Middle frontal gyrus (tissue), 1 donor: ENCODE measurements around the gene ZDHHC8.

Experiments used
- DNase-seq: peaks from one replicate; pipeline ENCODE4 v3.0.0-alpha.2; 2015; ENCODE audit warnings: low spot score; ENCODE audit errors: extremely low spot score

The ZDHHC8 gene

GRCh38 chr22:20192293-20192971, 60.8 kb downstream of the ZDHHC8 start:
- DNase-seq: no peak

GRCh38 chr22:20192972-20193760, 61.6 kb downstream of the ZDHHC8 start:
- no peak for DNase-seq

GRCh38 chr22:20193761-20194494, 62.3 kb downstream of the ZDHHC8 start:
- DNase-seq: no peak

- DNase-seq: no peak
Measured at GRCh38 chr22:20194681-20195593, 63.3 kb downstream of the ZDHHC8 start.

GRCh38 chr22:20196094-20196842, 64.7 kb downstream of the ZDHHC8 start:
- DNase-seq: no peak
